Stomach smooth muscle (tissue), 2 donors: ENCODE results near the gene ATP11A.
"Not testable (repeated sequence)": the region's sequence is repeated elsewhere in the genome, so short reads cannot be mapped to it uniquely, and the experiment has no call there.

Experiments
- H3K27ac ChIP-seq: one replicate; pipeline ENCODE4 v1.7.0; 2013; ENCODE audit warnings: mild to moderate bottlenecking, low read length, inconsistent platforms
- H3K27me3 ChIP-seq, 2 donors: one replicate each; pipeline ENCODE4 v1.7.0; 2013; ENCODE audit warnings: low read length in 2 of 2; ENCODE audit not compliant: insufficient read depth in 2 of 2, control insufficient read depth in 1 of 2
- H3K36me3 ChIP-seq, 2 donors: one replicate each; pipeline ENCODE4 v1.7.0; 2013; ENCODE audit warnings: low read length in 2 of 2; ENCODE audit not compliant: control insufficient read depth in 2 of 2, insufficient read depth in 2 of 2
- H3K4me1 ChIP-seq: one replicate; pipeline ENCODE4 v1.7.0; 2013; ENCODE audit warnings: low read length; ENCODE audit not compliant: control insufficient read depth, insufficient read depth
- H3K4me3 ChIP-seq, 2 donors: one replicate each; pipeline ENCODE4 v1.7.0; 2013; ENCODE audit warnings: low read length in 2 of 2
- H3K9ac ChIP-seq, 2 donors: one replicate each; pipeline ENCODE4 v1.7.0; 2013; ENCODE audit warnings: low read length in 2 of 2, mild to moderate bottlenecking in 1 of 2
- H3K9me3 ChIP-seq, 2 donors: one replicate each; pipeline ENCODE4 v1.7.0; 2013; ENCODE audit warnings: low read length in 2 of 2; ENCODE audit not compliant: control insufficient read depth in 2 of 2
- donor health status: healthy.
- donor health status: Pancreatic carcinoma.

The ATP11A gene

GRCh38 chr13:112859128-112859816 lies 169.4 kb downstream of the ATP11A start:
- Histone ChIP-seq H3K36me3 (peaks cover 22 to 46% of the 10 kb centered on the region in 2 donors), H3K27ac (no peak overlapping the region), H3K4me1 (no peaks in the 10 kb centered on the region)

GRCh38 chr13:112859817-112860190 lies 170.0 kb downstream of the ATP11A start:
- H3K9ac ChIP-seq: no peak overlapping the region
- no peaks in the 10 kb centered on the region for H3K4me1 ChIP-seq
- peaks cover 22 to 41% of the 10 kb centered on the region in 2 donors for H3K36me3 ChIP-seq
- H3K27ac ChIP-seq: no peak overlapping the region
- H3K27me3 ChIP-seq: no peaks in the 10 kb centered on the region
- no peaks in the 10 kb centered on the region for H3K9me3 ChIP-seq
- no peak overlapping the region for H3K4me3 ChIP-seq

More at GRCh38 chr13:112859128-112859816, 169.4 kb downstream of the ATP11A start:
- Histone ChIP-seq H3K4me3 (no peak overlapping the region), H3K27me3 (no peaks in the 10 kb centered on the region), H3K9me3 (no peaks in the 10 kb centered on the region), H3K9ac (no peak overlapping the region)

- H3K27ac ChIP-seq: no peak overlapping the region
- H3K4me3 ChIP-seq: no peak overlapping the region
- H3K9ac ChIP-seq: no peak overlapping the region
- no peaks in the 10 kb centered on the region for H3K27me3 ChIP-seq
- H3K4me1 ChIP-seq: no peaks in the 10 kb centered on the region
- no peaks in the 10 kb centered on the region for H3K9me3 ChIP-seq
- H3K36me3 ChIP-seq: peaks cover 12 to 35% of the 10 kb centered on the region in 2 donors
These were observed 172.2 kb downstream of the ATP11A start for GRCh38 chr13:112861876-112862615.

- not testable (repeated sequence) for H3K9me3 ChIP-seq, H3K27ac ChIP-seq, H3K4me3 ChIP-seq, H3K9ac ChIP-seq, H3K27me3 ChIP-seq, H3K4me1 ChIP-seq
- peaks cover 10 to 27% of the 10 kb centered on the region in 2 donors for H3K36me3 ChIP-seq
These were observed 173.5 kb downstream of the ATP11A start for GRCh38 chr13:112863356-112863755.

GRCh38 chr13:112865478-112865877 lies 175.6 kb downstream of the ATP11A start:
- H3K4me1 ChIP-seq: not testable (repeated sequence)
- H3K36me3 ChIP-seq: peaks cover 14 to 23% of the 10 kb centered on the region in 2 donors

GRCh38 chr13:112867301-112867711 lies 177.5 kb downstream of the ATP11A start:
- H3K36me3 ChIP-seq: peaks cover 11 to 13% of the 10 kb centered on the region in 2 donors

More at GRCh38 chr13:112865478-112865877, 175.6 kb downstream of the ATP11A start:
- not testable (repeated sequence) for H3K4me3 ChIP-seq, H3K9ac ChIP-seq, H3K9me3 ChIP-seq, H3K27me3 ChIP-seq, H3K27ac ChIP-seq

GRCh38 chr13:112868308-112868707 lies 178.5 kb downstream of the ATP11A start:
- Histone ChIP-seq H3K9ac (no peak overlapping the region), H3K27ac (no peak overlapping the region), H3K27me3 (no peaks in the 10 kb centered on the region), H3K9me3 (no peaks in the 10 kb centered on the region), H3K4me1 (no peaks in the 10 kb centered on the region), H3K4me3 (no peak overlapping the region), H3K36me3 (peaks cover 10 to 13% of the 10 kb centered on the region in 2 donors)

More at GRCh38 chr13:112867301-112867711, 177.5 kb downstream of the ATP11A start:
- H3K9ac ChIP-seq: no peak overlapping the region
- H3K27me3 ChIP-seq: no peaks in the 10 kb centered on the region
- H3K9me3 ChIP-seq: no peaks in the 10 kb centered on the region
- H3K27ac ChIP-seq: no peak overlapping the region
- no peaks in the 10 kb centered on the region for H3K4me1 ChIP-seq
- no peak overlapping the region for H3K4me3 ChIP-seq

GRCh38 chr13:112869202-112870050 lies 179.6 kb downstream of the ATP11A start:
- peaks cover 10 to 13% of the 10 kb centered on the region in 2 donors for H3K36me3 ChIP-seq
- H3K4me3 ChIP-seq: no peak overlapping the region
- H3K27me3 ChIP-seq: no peaks in the 10 kb centered on the region
- no peaks in the 10 kb centered on the region for H3K9me3 ChIP-seq
- H3K4me1 ChIP-seq: peaks cover 3% of the 10 kb centered on the region
- no peak overlapping the region for H3K9ac ChIP-seq
- H3K27ac ChIP-seq: no peak overlapping the region

GRCh38 chr13:112870051-112870331 lies 180.2 kb downstream of the ATP11A start:
- no peak overlapping the region for H3K4me3 ChIP-seq
- H3K27me3 ChIP-seq: no peaks in the 10 kb centered on the region
- H3K27ac ChIP-seq: no peak overlapping the region
- no peak overlapping the region for H3K9ac ChIP-seq
- H3K36me3 ChIP-seq: peaks cover 10 to 13% of the 10 kb centered on the region in 2 donors
- no peaks in the 10 kb centered on the region for H3K9me3 ChIP-seq
- peaks cover 3% of the 10 kb centered on the region for H3K4me1 ChIP-seq

GRCh38 chr13:112870737-112871287 lies 181.0 kb downstream of the ATP11A start:
- no peaks in the 10 kb centered on the region for H3K9me3 ChIP-seq
- H3K4me1 ChIP-seq: peaks cover 3% of the 10 kb centered on the region
- no peak overlapping the region for H3K27ac ChIP-seq
- H3K4me3 ChIP-seq: no peak overlapping the region
- no peaks in the 10 kb centered on the region for H3K27me3 ChIP-seq
- no peak overlapping the region for H3K9ac ChIP-seq
- peaks cover 12 to 13% of the 10 kb centered on the region in 2 donors for H3K36me3 ChIP-seq
